Measurements from ENCODE around the gene MYO15B.

Gene MYO15B

GRCh38 chr17:75605790-75606189 is 18.2 kb downstream of the MYO15B start:
- DNase-seq, result no peak

- no peak for DNase-seq
These were observed 19.5 kb downstream of the MYO15B start for GRCh38 chr17:75607086-75607485.

GRCh38 chr17:75610103-75610984 is 22.7 kb downstream of the MYO15B start:
- DNase-seq, result no peak

- no peak for DNase-seq
These were observed 24.3 kb downstream of the MYO15B start for GRCh38 chr17:75611851-75612429.

GRCh38 chr17:75612906-75613626 is 25.5 kb downstream of the MYO15B start:
- no peak for DNase-seq

GRCh38 chr17:75614006-75614405 is 26.4 kb downstream of the MYO15B start:
- DNase-seq, result no peak

- DNase-seq, result no peak
These were observed 27.1 kb downstream of the MYO15B start for GRCh38 chr17:75614556-75615270.

- DNase-seq, result no peak
These were observed 27.7 kb downstream of the MYO15B start for GRCh38 chr17:75615301-75615700.

- no peak for DNase-seq
These were observed 29.0 kb downstream of the MYO15B start for GRCh38 chr17:75616521-75617122.

GRCh38 chr17:75617218-75617617 is 29.6 kb downstream of the MYO15B start:
- DNase-seq, result no peak

GRCh38 chr17:75617675-75618074 is 30.1 kb downstream of the MYO15B start:
- DNase-seq, result no peak

GRCh38 chr17:75619506-75620431 is 32.2 kb downstream of the MYO15B start:
- no peak for DNase-seq

- DNase-seq, result no peak
These were observed 33.9 kb downstream of the MYO15B start for GRCh38 chr17:75621489-75621888.

- no peak for DNase-seq
These were observed 34.5 kb downstream of the MYO15B start for GRCh38 chr17:75622076-75622475.

GRCh38 chr17:75622771-75623273 is 35.2 kb downstream of the MYO15B start:
- DNase-seq, result no peak

GRCh38 chr17:75623386-75623785 is 35.8 kb downstream of the MYO15B start:
- DNase-seq, result no peak

- DNase-seq, result no peak
These were observed 36.4 kb downstream of the MYO15B start for GRCh38 chr17:75624021-75624420.

- no peak for DNase-seq
These were observed 37.2 kb downstream of the MYO15B start for GRCh38 chr17:75624714-75625345.

GRCh38 chr17:75625813-75626486 is 38.4 kb downstream of the MYO15B start:
- DNase-seq, result no peak

GRCh38 chr17:75626496-75627038 is 39.0 kb downstream of the MYO15B start:
- DNase-seq, result no peak

All from GOT3 (cell line).